ENCODE measurements around the gene CCDC91. TPM values are rescaled to one million over a fixed set of nuclear protein-coding genes. Genes with fewer than 3 reads are reported as not detected.

CCDC91 gene
- total RNA-seq: 13.7 and 14.9 TPM in 2 replicates

GRCh38 chr12:28190321-28191050 lies at the start of gene CCDC91:
TSS of gene CCDC91 (plus strand) at chr12:28190456. CDS start at chr12:28257216, 66,760 bp downstream.

Small RNAs within 50 kb of the gene (small RNA-seq; reads per million reads assigned to genes)
- gene RNA5SP355 (5.8 reads per million, percentile 84 among the genes with 10 or more reads in this experiment), gene RNU4-54P (0.21 reads per million)

Other genes with a start within 250 kb of the CCDC91 start
- gene PTHLH, start 217.7 kb upstream of the CCDC91 start, total RNA-seq: 0.93 and 4.1 TPM in 2 replicates

All from thoracic aorta endothelial cell (primary cell).